KMS-11 (cell line): ENCODE data around the gene SLC22A23.

Experiments used
- H2AFZ ChIP-seq: fragments of 200-600 bp; sonication (generic); 2 replicates; pipeline ENCODE4 v1.6.1; 2016; ENCODE audit warnings: antibody characterized with exemption, mixed run types, low read depth
- H3K27ac ChIP-seq: fragments of 200-600 bp; sonication (generic); 2 replicates; pipeline ENCODE4 v1.6.1; 2016; ENCODE audit warnings: mild to moderate bottlenecking, mixed run types
- H3K27me3 ChIP-seq: fragments of 200-600 bp; sonication (generic); 2 replicates; pipeline ENCODE4 v1.6.1; 2017; ENCODE audit warnings: mild to moderate bottlenecking, low read depth, mixed run types, moderate library complexity; ENCODE audit not compliant: insufficient read depth
- H3K36me3 ChIP-seq: fragments of 200-600 bp; sonication (generic); 2 replicates; pipeline ENCODE4 v1.6.1; 2017; ENCODE audit warnings: mild to moderate bottlenecking, mixed run types; ENCODE audit not compliant: insufficient read depth
- H3K4me1 ChIP-seq: fragments of 200-600 bp; sonication (generic); 2 replicates; pipeline ENCODE4 v1.6.1; 2016; ENCODE audit warnings: mild to moderate bottlenecking, low read depth, mixed run types; ENCODE audit not compliant: poor library complexity, severe bottlenecking
- H3K4me2 ChIP-seq: fragments of 200-600 bp; sonication (generic); 2 replicates; pipeline ENCODE4 v1.7.0; 2016; ENCODE audit warnings: mild to moderate bottlenecking, mixed run types
- H3K4me3 ChIP-seq: fragments of 200-600 bp; sonication (generic); IDR thresholded peaks from 2 replicates; pipeline ENCODE4 v1.6.1; 2017; ENCODE audit warnings: low read depth, low read length, mixed read lengths; ENCODE audit not compliant: insufficient read depth
- H3K79me2 ChIP-seq: fragments of 200-600 bp; sonication (generic); 2 replicates; pipeline ENCODE4 v1.6.1; 2016; ENCODE audit warnings: low read depth, mixed run types; ENCODE audit not compliant: insufficient read depth
- H3K9ac ChIP-seq: fragments of 200-600 bp; sonication (generic); 2 replicates; pipeline ENCODE4 v1.6.1; 2016; ENCODE audit warnings: mild to moderate bottlenecking, mixed run types
- H4K20me1 ChIP-seq: fragments of 200-600 bp; sonication (generic); 2 replicates; pipeline ENCODE4 v1.6.1; 2016; ENCODE audit warnings: mild to moderate bottlenecking, mixed run types; ENCODE audit not compliant: insufficient read depth
- TF ChIP-seq, protein P1 (sequence below): fragments of 200-600 bp; sonication (generic); conservative IDR thresholded peaks from 2 replicates; pipeline ENCODE4 v1.6.1; 2017; ENCODE audit warnings: low read depth, mild to moderate bottlenecking, antibody characterized with exemption, low read length, moderate library complexity, mixed read lengths

The SLC22A23 gene

GRCh38 chr6:3397229-3398164 is 59.4 kb downstream of the SLC22A23 start:
- H3K79me2 ChIP-seq, result no peaks in the 10 kb centered on the region
- H3K27ac ChIP-seq, result no peak overlapping the region

DNA sequence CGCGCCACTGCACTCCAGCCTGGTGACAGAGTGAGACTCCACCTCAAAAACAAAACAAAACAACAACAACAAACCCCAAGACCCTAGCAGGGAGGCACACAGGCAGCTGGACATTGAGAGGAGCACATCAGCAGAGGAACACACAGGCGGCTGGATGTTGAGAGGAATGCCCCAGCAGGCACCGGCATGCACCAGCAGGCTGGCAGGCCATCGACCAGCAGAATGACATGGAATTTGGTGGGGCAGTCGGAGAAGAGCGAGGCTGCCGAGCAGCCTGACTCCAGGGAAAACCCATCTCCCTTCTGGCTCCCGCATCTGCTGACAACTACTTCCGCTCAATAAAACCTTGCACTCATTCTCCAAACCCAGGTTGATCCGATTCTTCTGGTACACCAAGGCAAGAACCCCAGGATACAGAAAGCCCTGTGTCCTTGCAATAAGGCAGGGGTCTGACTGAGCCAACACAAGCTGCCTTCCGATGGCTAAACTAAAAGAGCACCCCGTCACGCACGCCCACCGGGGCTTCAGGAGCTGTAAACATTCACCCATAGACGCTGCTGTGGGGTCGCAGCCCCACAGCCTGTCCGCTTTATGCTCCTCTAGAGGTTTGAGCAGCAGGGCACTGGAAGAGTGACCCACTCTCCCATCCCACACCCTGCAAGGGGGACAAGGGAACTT is 60.2 kb downstream of the SLC22A23 start:
- H3K4me3 ChIP-seq, result no peak overlapping the region
- H3K36me3 ChIP-seq, result no peaks in the 10 kb centered on the region
- H3K27ac ChIP-seq, result no peak overlapping the region
- H4K20me1 ChIP-seq, result no peaks in the 10 kb centered on the region
- H3K4me1 ChIP-seq, result no peaks in the 10 kb centered on the region
- no peak overlapping the region for H3K4me2 ChIP-seq
- H3K79me2 ChIP-seq, result no peaks in the 10 kb centered on the region
- TF ChIP-seq, protein P1, sequence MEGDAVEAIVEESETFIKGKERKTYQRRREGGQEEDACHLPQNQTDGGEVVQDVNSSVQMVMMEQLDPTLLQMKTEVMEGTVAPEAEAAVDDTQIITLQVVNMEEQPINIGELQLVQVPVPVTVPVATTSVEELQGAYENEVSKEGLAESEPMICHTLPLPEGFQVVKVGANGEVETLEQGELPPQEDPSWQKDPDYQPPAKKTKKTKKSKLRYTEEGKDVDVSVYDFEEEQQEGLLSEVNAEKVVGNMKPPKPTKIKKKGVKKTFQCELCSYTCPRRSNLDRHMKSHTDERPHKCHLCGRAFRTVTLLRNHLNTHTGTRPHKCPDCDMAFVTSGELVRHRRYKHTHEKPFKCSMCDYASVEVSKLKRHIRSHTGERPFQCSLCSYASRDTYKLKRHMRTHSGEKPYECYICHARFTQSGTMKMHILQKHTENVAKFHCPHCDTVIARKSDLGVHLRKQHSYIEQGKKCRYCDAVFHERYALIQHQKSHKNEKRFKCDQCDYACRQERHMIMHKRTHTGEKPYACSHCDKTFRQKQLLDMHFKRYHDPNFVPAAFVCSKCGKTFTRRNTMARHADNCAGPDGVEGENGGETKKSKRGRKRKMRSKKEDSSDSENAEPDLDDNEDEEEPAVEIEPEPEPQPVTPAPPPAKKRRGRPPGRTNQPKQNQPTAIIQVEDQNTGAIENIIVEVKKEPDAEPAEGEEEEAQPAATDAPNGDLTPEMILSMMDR, result no peak
- no peak overlapping the region for H3K9ac ChIP-seq
- H2AFZ ChIP-seq, result no peak overlapping the region
- no peaks in the 10 kb centered on the region for H3K27me3 ChIP-seq

More at GRCh38 chr6:3397229-3398164, 59.4 kb downstream of the SLC22A23 start:
- Histone ChIP-seq H3K4me2 (no peak overlapping the region), H3K36me3 (no peaks in the 10 kb centered on the region), H3K9ac (no peak overlapping the region), H2AFZ (no peak overlapping the region), H4K20me1 (no peaks in the 10 kb centered on the region), H3K4me3 (no peak overlapping the region), H3K27me3 (no peaks in the 10 kb centered on the region), H3K4me1 (no peaks in the 10 kb centered on the region)
- TF ChIP-seq, protein P1, result no peak

DNA sequence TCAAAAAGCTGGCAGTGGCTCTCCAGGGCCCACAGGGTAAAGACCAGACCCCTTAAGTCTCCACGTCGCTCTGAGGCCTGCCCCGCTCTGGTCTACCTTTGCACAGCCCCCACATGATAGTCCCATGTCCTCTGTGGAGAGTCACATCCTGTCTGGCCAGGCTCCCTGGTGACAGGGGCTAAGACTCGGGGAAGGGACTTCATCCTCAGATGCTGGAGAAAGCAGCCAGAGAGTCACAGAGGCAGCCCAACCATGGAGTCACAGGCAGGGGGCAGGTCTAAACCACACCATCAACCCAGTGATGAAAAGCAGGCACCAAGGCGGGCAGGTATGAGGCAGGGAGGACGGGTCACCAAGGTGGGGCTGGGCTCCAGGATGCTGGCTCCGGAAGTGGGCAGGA is 62.2 kb downstream of the SLC22A23 start:
- Histone ChIP-seq H3K4me1 (no peaks in the 10 kb centered on the region), H3K4me3 (no peak overlapping the region), H3K36me3 (no peaks in the 10 kb centered on the region), H3K4me2 (no peak overlapping the region), H3K27ac (no peak overlapping the region), H3K9ac (no peak overlapping the region), H4K20me1 (no peaks in the 10 kb centered on the region), H3K79me2 (no peaks in the 10 kb centered on the region), H3K27me3 (no peaks in the 10 kb centered on the region), H2AFZ (no peak overlapping the region)
- TF ChIP-seq, protein P1, result no peak

DNA sequence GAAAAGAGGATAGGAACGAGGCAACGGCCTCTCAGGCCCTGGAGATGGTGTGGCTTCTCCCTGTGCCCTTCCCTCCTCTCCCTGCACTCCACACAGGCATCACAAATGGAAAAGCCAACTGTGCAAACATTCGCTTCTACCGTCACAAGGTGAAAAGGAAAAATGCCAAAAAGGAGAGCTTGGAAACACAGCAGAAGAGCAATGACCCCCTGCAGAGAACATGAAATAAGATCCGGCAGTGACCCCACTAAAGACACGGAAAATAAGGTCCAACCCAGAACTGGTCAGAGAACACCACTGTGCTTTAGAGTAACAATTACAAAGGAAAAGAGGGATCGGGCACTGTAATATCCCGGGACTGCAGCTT is 63.0 kb downstream of the SLC22A23 start:
- Histone ChIP-seq H3K27me3 (no peaks in the 10 kb centered on the region), H3K4me1 (peaks cover 2% of the 10 kb centered on the region), H3K36me3 (no peaks in the 10 kb centered on the region), H3K4me2 (no peak overlapping the region), H2AFZ (no peak overlapping the region), H3K9ac (no peak overlapping the region), H3K79me2 (no peaks in the 10 kb centered on the region), H3K4me3 (no peak overlapping the region), H4K20me1 (no peaks in the 10 kb centered on the region), H3K27ac (no peak overlapping the region)
- TF ChIP-seq, protein P1, result no peak
